HT1080 (cell line): ENCODE results near the gene HDGFL3. TPM values are rescaled to one million over a fixed set of nuclear protein-coding genes. Genes with fewer than 3 reads are reported as not detected.

ENCODE experiments used
- DNase-seq: peaks from one replicate; pipeline ENCODE4 v3.0.0-alpha.2; 2015; ENCODE audit warnings: low read depth
- total RNA-seq: library from RNA; depleted of rRNA; stranded (reverse); fragments of >200 nt; shearing (Covaris generic); gene quantifications from 2 replicates; pipeline ENCODE4 v1.2.3, GENCODE V29; 2014

The HDGFL3 gene
- total RNA-seq, 1 experiment from 2014 or later: 39.8 TPM

DNA sequence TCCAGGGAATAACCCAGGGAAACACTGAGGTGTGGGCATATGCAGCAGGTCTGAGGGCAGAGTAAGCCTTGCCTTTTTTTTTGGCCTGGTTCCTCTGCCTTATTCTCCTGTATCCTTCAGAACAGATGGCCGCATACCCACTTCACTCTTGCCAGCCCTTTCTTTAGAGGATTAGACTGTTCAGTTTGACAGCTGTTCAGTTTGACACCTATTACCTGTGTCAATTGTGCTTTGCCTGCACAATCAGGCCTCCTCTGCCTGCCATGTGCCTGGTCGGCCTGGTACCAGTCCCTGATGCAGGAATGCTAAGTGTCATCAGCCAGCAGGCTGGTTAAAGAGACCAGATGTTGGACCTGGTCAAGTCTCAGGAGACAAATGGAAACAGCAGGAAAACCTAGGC lies 77.8 kb downstream of the HDGFL3 start:
- DNase-seq: no peak

DNA sequence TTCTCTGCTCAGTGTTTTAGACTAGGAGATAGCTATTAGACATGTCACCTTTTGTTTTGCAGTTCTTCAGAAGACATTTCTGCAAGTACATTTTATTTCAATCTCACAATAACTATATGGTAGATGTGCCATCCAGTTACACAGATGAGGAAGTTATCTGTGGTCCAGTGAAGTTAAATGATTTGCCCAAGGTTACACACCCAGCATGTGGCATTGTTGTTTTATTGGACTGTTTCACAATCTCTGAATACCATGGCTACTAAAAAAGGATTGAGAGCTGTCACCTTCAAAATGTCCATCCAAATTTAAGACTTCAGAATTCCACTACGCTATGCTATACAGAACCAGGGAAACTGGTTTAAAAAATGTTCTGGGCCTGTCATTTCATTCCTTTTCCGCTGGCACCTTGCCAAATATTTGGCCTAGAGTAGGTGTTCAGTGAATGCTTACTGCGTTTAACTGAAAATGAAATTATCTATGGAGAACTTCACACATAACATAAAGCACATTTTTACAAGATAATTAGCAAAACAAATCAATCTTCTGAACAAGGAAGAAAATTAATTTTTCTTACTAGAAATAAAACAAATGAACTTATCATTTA lies 80.0 kb downstream of the HDGFL3 start:
- DNase-seq: no peak

DNA sequence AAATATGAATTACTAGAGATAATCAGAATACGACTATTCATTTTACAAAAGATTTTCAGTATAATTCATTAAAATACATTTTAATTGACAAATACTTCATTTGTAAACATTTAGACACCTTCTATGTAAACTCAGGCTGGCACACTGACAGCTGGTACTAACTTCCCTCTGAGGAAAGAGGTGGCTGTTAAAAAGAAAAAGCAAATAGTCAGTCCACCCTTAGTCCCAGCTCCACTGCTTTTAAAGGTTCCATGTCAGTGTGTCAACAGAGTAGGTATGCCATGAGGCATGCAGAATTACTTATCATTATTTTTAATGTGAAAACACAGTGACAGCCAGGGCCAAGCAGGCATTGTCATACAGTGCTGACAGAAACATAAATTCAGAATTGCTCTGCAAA lies 84.1 kb downstream of the HDGFL3 start:
- DNase-seq: no peak

DNA sequence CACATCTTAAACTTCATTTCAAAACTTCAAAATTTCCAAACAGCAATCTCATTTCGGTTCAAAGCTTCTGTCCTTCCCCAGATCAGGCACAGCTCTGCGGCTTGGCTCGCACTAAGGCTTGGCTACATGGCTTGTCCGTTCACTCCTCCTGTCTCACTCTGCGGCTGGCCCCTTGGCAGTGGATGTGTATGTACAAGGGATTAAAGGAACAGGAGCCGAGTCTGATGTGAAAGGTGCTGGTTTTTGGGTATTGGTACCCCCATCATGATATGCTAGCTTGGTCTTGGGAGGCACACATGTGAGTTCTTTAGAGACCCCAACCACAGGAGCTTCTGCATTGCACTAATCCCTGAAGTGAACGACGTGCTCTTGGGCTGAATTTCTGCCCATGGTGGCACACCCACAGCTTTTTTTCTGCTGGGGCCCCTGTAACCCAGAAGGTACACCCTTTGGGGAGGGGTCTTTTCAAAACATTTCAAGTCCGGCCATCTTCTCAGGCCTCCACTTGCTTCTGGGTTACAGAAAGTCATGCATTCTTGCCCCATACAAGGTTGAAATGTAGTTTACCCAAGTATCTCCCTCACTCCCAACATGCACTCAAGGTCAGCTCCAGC lies 87.5 kb downstream of the HDGFL3 start:
- no peak for DNase-seq

DNA sequence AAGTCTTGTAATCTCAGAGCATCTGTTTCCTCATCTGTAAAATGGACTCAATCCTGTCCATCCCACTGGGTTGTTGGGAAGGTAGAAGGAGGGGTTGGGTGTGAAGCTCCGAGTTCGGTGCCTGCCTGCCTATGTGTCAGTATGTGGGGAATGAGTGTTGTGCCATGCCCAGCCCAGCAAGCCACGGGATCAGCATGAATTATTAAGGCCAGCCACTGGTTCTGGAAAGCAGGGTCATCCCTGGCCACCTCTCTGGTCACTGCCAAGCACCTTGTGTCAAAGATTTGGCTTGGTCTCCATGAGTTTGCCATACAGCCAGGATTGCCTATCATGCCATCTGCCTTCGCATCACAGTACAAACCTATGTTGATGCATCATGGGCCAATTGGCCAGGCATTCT lies 88.7 kb downstream of the HDGFL3 start:
- DNase-seq: no peak

DNA sequence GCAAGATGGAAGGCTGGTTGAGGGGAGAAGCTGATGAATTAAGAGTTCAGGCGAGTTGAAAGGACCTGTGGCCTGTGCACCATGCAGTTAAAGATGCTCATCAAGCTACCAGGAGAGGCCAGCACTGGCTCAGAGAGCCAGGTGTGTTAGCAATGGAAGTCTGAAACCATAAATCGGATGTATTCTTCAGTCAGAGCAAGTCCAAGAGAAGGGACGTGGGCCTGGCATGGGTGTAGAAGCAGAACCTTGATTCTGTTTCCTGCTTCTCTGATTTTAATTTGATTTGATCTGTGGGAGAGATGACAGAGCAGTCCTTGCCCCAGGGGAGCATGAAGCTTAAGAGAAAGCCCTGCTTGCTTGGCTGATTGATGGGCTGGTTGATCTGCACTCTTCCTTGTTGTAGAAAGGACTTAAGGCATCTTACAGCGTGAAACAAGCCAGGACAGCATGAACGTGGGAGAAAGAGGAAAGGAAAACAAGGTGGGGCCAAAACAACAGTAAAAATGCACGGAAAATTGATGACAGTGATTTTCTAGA lies 89.3 kb downstream of the HDGFL3 start:
- DNase-seq: no peak

GRCh38 chr15:83115831-83116565 lies 91.6 kb downstream of the HDGFL3 start:
- DNase-seq: no peak

GRCh38 chr15:83115410-83115809 lies 92.2 kb downstream of the HDGFL3 start:
- no peak for DNase-seq

GRCh38 chr15:83114856-83115255 lies 92.8 kb downstream of the HDGFL3 start:
- DNase-seq: no peak

DNA sequence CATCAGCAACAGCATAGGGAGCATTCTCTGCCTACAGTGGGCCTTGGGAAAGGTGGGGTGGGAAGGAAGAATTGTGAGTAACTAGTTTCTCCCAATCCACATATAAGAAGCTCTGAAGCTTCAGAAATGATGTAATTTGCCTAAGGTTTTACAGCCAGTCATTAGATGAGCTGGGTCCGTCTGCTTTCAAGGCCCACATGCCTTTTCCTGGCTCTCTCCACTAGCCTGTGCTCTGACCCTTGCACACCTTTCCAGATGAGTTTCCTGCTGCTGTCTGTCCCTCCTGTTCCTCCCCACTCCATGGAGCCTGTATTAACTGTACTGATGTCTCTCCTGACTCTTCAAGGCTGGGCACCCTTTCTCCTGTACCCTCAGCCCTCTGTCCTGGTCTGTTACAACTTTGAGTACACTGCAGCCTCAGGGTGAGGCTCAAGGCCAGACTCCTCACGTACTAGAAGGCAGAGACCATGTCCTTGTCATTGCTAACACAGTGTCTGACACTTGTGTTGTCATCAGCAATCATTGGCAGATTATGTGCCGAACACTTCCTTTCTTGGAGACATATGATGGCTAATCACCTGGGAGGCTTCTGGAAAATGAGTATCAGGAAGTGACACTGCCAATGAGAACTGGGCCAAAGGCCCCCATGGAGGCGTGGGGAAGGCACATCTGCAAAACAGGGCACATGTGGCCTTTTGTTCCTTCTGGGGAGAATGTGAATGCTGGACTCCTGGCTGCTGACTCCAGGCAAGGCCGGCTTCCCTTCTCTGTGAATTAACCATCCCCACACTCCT lies 93.5 kb downstream of the HDGFL3 start:
- DNase-seq: no peak

- no peak for DNase-seq
Observed at GRCh38 chr15:83112956-83113299, 94.7 kb downstream of the HDGFL3 start.

DNA sequence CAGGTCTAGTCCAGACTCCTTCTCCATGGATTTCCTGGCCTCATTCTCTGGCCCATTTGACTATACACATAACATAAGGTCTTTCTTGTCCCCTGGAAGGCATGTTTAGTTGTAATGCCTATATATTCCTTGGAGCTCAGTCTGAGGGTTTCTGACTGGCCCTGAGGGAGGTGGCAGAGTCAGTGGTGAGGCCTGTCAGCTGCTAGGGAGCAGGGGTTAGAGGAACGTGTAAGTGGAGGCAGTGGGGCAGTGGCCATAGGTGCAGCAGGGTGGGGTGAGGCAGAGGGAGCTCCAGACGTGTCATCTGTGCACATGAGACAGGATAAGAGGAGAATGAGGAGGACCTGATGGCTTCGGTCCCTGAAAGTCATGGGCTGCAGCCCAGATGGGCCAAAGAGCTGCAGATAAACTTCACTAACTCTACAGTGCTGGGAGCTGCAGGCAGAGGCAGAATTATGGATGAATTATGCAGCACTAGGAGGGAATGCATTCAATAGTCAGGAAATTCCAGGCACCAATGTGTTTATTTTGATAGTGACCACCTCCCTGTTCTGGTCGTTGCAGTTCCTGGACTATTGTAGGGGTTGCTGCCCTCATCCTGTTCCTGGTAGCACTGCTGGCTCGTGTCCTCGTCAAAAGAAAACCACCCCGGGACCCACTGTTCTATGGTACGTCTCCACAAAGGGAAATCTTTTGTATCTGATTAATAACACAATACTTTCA lies 95.2 kb downstream of the HDGFL3 start:
- peak; percentile 71 for DNase-seq

- DNase-seq: no peak
Observed at GRCh38 chr15:83111149-83111548, 96.5 kb downstream of the HDGFL3 start.

DNA sequence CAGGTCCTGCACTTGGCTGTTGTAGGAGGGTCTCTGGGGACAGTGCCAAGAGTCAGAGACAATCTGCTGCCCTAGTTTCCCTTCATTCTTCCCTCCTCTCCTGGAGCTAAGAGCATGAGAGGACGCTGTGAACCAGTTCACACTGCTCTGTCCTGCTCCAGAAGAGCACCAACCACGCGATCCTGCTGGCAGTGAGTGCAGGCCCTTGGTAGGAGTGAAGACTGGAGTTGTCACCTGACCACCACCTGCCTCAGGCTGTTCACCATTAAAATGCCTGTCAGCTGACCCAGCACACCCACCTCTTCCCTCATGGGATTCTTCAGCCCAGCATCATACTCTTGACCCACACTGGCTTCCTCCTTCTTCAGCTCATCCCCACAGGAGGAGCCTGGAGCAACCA lies 97.2 kb downstream of the HDGFL3 start:
- no peak for DNase-seq

DNA sequence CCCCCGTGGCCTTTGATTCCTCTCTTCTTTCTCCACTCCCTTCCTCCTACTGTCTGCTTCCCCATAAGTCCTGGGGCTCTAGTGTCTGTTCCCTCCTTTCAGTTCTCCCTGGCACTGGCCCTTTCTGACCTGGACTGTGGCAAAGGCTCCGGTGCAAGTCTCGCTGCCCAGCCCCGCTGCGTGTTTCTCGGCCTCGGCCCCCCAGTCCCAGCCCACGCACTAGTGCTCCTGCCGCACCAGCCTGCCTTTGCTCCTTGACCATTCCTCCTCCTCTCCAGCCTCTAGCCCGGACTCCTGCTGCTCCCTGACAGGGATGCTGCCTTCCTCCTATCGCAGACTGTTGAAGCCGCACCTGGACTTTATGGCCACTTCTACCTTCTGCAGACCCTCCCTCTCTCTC lies 98.1 kb downstream of the HDGFL3 start:
- DNase-seq: no peak

- peak; percentile 33 for DNase-seq
Observed at GRCh38 chr15:83108266-83109219, 99.1 kb downstream of the HDGFL3 start.

DNA sequence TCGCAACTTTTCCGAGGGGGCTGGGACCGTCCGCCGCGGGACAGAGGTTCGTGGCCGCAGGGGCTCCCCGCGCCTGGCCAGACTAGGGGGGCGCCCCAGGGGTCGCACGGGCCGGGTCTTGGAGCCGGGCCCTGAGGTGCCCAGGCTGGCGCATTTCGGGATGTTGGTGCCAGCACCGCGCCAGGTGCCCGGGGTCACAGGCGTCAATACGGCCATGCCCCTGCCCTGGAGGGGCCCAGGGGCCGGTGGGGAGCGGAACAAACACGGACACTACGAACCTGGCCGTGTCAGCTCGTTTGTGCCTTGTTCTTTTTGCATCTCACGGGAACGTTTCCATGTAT lies 99.8 kb downstream of the HDGFL3 start:
- DNase-seq: no peak

GRCh38 chr15:83106994-83107840 lies 100.4 kb downstream of the HDGFL3 start, which contains the start of gene TM6SF1:
Gene TM6SF1, plus strand, starts transcription at chr15:83107645. Its CDS starts 36 bp downstream, at chr15:83107681.
- no peak for DNase-seq

- DNase-seq: no peak
Observed at GRCh38 chr15:83105440-83105839, 102.2 kb downstream of the HDGFL3 start.
